GM23248 (cell line): Measurements from ENCODE around the gene CLIP2. TPM values are rescaled to one million over a fixed set of nuclear protein-coding genes. Genes with fewer than 3 reads are reported as not detected.
"Not testable (repeated sequence)": the region's sequence is repeated elsewhere in the genome, so short reads cannot be mapped to it uniquely, and the experiment has no call there.

Experiments
- DNase-seq: peaks from one replicate; pipeline ENCODE4 v3.0.0-alpha.2; 2015
- H2AFZ ChIP-seq: fragments of 200-600 bp; sonication (generic); 2 replicates; pipeline ENCODE4 v1.6.1; 2016; ENCODE audit warnings: antibody characterized with exemption
- H3F3A ChIP-seq: fragments of 200-600 bp; sonication (generic); 2 replicates; pipeline ENCODE4 v1.6.1; 2016; ENCODE audit warnings: mild to moderate bottlenecking, antibody characterized with exemption, mixed run types; ENCODE audit not compliant: insufficient read depth
- H3K27ac ChIP-seq: fragments of 200-600 bp; sonication (generic); 2 replicates; pipeline ENCODE4 v1.5.1; 2016; ENCODE audit warnings: mild to moderate bottlenecking
- H3K27me3 ChIP-seq: fragments of 200-600 bp; sonication (generic); replicated peaks from 2 replicates; pipeline ENCODE4 v1.6.1; 2016; ENCODE audit warnings: mild to moderate bottlenecking; ENCODE audit not compliant: insufficient read depth
- H3K36me3 ChIP-seq: fragments of 200-600 bp; sonication (generic); 2 replicates; pipeline ENCODE4 v1.6.1; 2016; ENCODE audit warnings: low read depth, mild to moderate bottlenecking
- H3K4me1 ChIP-seq: fragments of 200-600 bp; sonication (generic); 2 replicates; pipeline ENCODE4 v1.6.1; 2016; ENCODE audit warnings: mild to moderate bottlenecking; ENCODE audit not compliant: insufficient read depth
- H3K4me2 ChIP-seq: fragments of 200-600 bp; sonication (generic); one replicate; pipeline ENCODE4 v1.6.1; 2016; ENCODE audit warnings: mild to moderate bottlenecking; ENCODE audit not compliant: unreplicated experiment
- H3K4me3 ChIP-seq: fragments of 200-600 bp; sonication (generic); 2 replicates; pipeline ENCODE4 v1.5.1; 2016; ENCODE audit warnings: mild to moderate bottlenecking
- H3K79me2 ChIP-seq: fragments of 200-600 bp; sonication (generic); 2 replicates; pipeline ENCODE4 v1.6.1; 2016; ENCODE audit warnings: mild to moderate bottlenecking; ENCODE audit not compliant: insufficient read depth
- H3K9ac ChIP-seq: fragments of 200-600 bp; sonication (generic); 2 replicates; pipeline ENCODE4 v1.6.1; 2016; ENCODE audit warnings: mild to moderate bottlenecking
- H3K9me2 ChIP-seq: fragments of 200-600 bp; sonication (generic); 2 replicates; pipeline ENCODE4 v1.6.1; 2016; ENCODE audit warnings: mixed run types, mild to moderate bottlenecking, moderate library complexity; ENCODE audit not compliant: insufficient read depth
- H3K9me3 ChIP-seq: fragments of 200-600 bp; sonication (generic); one replicate; pipeline ENCODE4 v1.6.1; 2017; ENCODE audit warnings: low read depth
- H4K20me1 ChIP-seq: fragments of 200-600 bp; sonication (generic); 2 replicates; pipeline ENCODE4 v1.6.0; 2016; ENCODE audit not compliant: insufficient read depth
- EZH2 ChIP-seq: fragments of 200-600 bp; sonication (generic); IDR thresholded peaks from 2 replicates; pipeline ENCODE4 v1.6.1; 2018; ENCODE audit warnings: antibody characterized with exemption, mild to moderate bottlenecking; ENCODE audit not compliant: insufficient read depth, poor library complexity, severe bottlenecking
- EZH2phosphoT487 ChIP-seq: fragments of 200-600 bp; sonication (generic); IDR thresholded peaks from 2 replicates; pipeline ENCODE4 v1.6.1; 2018; ENCODE audit warnings: antibody characterized with exemption, moderate library complexity, mild to moderate bottlenecking, low read depth; ENCODE audit not compliant: insufficient read depth
- WGBS, 2 experiments: methylation state at CpG; one replicate each; pipeline ENCODE4 v1.1.6; 2015 to 2017; ENCODE audit warnings: low lambda C conversion rate in 2 of 2, low coverage in 1 of 2; ENCODE audit errors: missing lambda C conversion rate in 2 of 2; 5-methylcytosine and 5-hydroxymethylcytosine counted together
- in situ Hi-C: fragments of 300-500 bp; cut with MboI; formaldehyde crosslinking; loops from 2 replicates; pipeline ENCODE4 v1.15.0; 2020
- polyA plus RNA-seq: library from polyadenylated mRNA; unstranded; fragments of >200 nt; fragmentation: Nextera tagmentation; extraction: Ambion mirVana; gene quantifications from 2 replicates; pipeline ENCODE4 v1.2.1, GENCODE V29; 2016
- total RNA-seq: library from RNA; depleted of rRNA; stranded (reverse); fragments of >200 nt; shearing (Covaris generic); gene quantifications from 2 replicates; pipeline ENCODE4 v1.2.3, GENCODE V29; 2014

CLIP2 gene
- total and polyA plus RNA-seq, 2 experiments from 2014 or later: 13.2 to 40.7 TPM

- in situ Hi-C loops: no loop called here
- no peak overlapping the region for H3K27ac ChIP-seq
- peak; percentile 27 for DNase-seq
- no peaks in the 10 kb centered on the region for H3K79me2 ChIP-seq
- no peak overlapping the region for H2AFZ ChIP-seq
- no peaks in the 10 kb centered on the region for H3K9me2 ChIP-seq
- no peak overlapping the region for H3K4me2 ChIP-seq
- H3K4me3 ChIP-seq: no peak overlapping the region
- TF ChIP-seq EZH2: no peak
- TF ChIP-seq EZH2phosphoT487: no peak
- WGBS, 2 experiments: 77 to 90% methylated on average over 3 of the region's 3 CpGs
- no peaks in the 10 kb centered on the region for H3K36me3 ChIP-seq
- H3K27me3 ChIP-seq: no peaks in the 10 kb centered on the region
- H3K9ac ChIP-seq: no peak overlapping the region
- H3K9me3 ChIP-seq: no peaks in the 10 kb centered on the region
- 0 out of 2 replicates have a peak, but pooled peaks cover 3% of the 10 kb centered on the region for H3F3A ChIP-seq
- H4K20me1 ChIP-seq: no peaks in the 10 kb centered on the region
- H3K4me1 ChIP-seq: no peaks in the 10 kb centered on the region
These were observed 123.4 kb downstream of the CLIP2 start for GRCh38 chr7:74412603-74413002.

- WGBS, 2 experiments: 90 to 94% methylated on average over 5 to 7 of the region's 7 CpGs
These were observed 125.6 kb downstream of the CLIP2 start for GRCh38 chr7:74414595-74415333.

GRCh38 chr7:74417419-74417971 is 128.3 kb downstream of the CLIP2 start:
- Histone ChIP-seq H3K9ac (no peak overlapping the region), H3K4me3 (no peak overlapping the region), H3K9me2 (no peaks in the 10 kb centered on the region), H3K4me1 (no peaks in the 10 kb centered on the region), H3K4me2 (no peak overlapping the region), H3F3A (no peaks in the 10 kb centered on the region), H2AFZ (peak overlapping the region; percentile 47; the same call in 1 of the 2 replicates), H4K20me1 (no peaks in the 10 kb centered on the region), H3K27me3 (no peaks in the 10 kb centered on the region), H3K79me2 (no peaks in the 10 kb centered on the region), H3K36me3 (no peaks in the 10 kb centered on the region), H3K27ac (no peak overlapping the region), H3K9me3 (no peaks in the 10 kb centered on the region)
- WGBS, 2 experiments: 24 to 25% methylated on average over 11 to 16 of the region's 16 CpGs
- in situ Hi-C loops: no loop called here
- TF ChIP-seq EZH2phosphoT487: no peak
- no peak for TF ChIP-seq EZH2
- DNase-seq: peak; percentile 75

More at GRCh38 chr7:74414595-74415333, 125.6 kb downstream of the CLIP2 start:
- in situ Hi-C loops, H3K27me3 ChIP-seq, H3K79me2 ChIP-seq, H3K9me2 ChIP-seq, H3K4me1 ChIP-seq, H3K36me3 ChIP-seq, H3K27ac ChIP-seq, H4K20me1 ChIP-seq, H3F3A ChIP-seq, H3K4me3 ChIP-seq, H2AFZ ChIP-seq, DNase-seq, H3K9ac ChIP-seq, H3K4me2 ChIP-seq, H3K9me3 ChIP-seq: not testable (repeated sequence)

- WGBS, 2 experiments: 74 to 75% methylated on average over 8 of the region's 8 CpGs
- no peaks in the 10 kb centered on the region for H3K9me3 ChIP-seq
- no peak for DNase-seq
- no peak overlapping the region for H3K27ac ChIP-seq
- H3F3A ChIP-seq: no peaks in the 10 kb centered on the region
- H3K4me2 ChIP-seq: no peak overlapping the region
- H2AFZ ChIP-seq: no peak overlapping the region
- no peaks in the 10 kb centered on the region for H3K79me2 ChIP-seq
- no peaks in the 10 kb centered on the region for H3K4me1 ChIP-seq
- in situ Hi-C loops: no loop called here
- no peaks in the 10 kb centered on the region for H3K36me3 ChIP-seq
- no peak overlapping the region for H3K9ac ChIP-seq
- no peaks in the 10 kb centered on the region for H3K9me2 ChIP-seq
- no peaks in the 10 kb centered on the region for H3K27me3 ChIP-seq
- TF ChIP-seq EZH2phosphoT487: no peak
- TF ChIP-seq EZH2: no peak
- H3K4me3 ChIP-seq: no peak overlapping the region
- H4K20me1 ChIP-seq: no peaks in the 10 kb centered on the region
These were observed 128.9 kb downstream of the CLIP2 start for GRCh38 chr7:74418076-74418475.
